ENCODE results near the gene SOX13. TPM values are rescaled to one million over a fixed set of nuclear protein-coding genes. Genes with fewer than 3 reads are reported as not detected.
"Not testable (repeated sequence)": the region's sequence is repeated elsewhere in the genome, so short reads cannot be mapped to it uniquely, and the experiment has no call there.

The SOX13 gene
- total and polyA plus RNA-seq, 3 experiments from 2014 or later: 3.1 to 5.5 (median 3.1) TPM

DNA sequence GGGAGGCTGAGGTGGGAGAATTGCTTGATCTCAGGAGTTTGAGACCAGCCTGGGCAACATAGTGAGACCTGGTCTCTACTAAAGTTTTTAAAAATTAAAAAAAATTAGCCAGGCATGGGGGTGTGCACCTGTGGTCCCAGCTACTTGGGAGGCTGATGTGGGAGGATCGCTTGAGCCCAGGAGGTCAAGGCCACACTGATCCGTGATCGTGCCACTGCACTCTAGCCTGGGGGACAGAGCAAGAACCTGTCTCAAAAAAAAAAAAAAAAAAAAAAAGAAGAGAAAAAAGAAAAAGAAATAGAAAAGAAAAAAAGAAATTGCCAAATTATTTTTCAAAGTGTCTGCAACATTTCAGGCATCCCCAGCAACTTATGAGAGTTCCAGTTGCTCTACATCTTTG, 24.1 kb upstream of the SOX13 start:
- H3K4me3 ChIP-seq (ENCODE audit: low read length); H3K27ac ChIP-seq (ENCODE audit: low read depth, low read length); H3K9me3 Mint-ChIP-seq; POLR2A ChIA-PET; H3K36me3 ChIP-seq (ENCODE audit: insufficient read depth, low read length); H3K4me1 Mint-ChIP-seq; H3K9me3 ChIP-seq (ENCODE audit: low read length); H3K27me3 ChIP-seq (ENCODE audit: insufficient read depth, low read length, poor library complexity, severe bottlenecking); H3K27ac Mint-ChIP-seq; H3K27me3 Mint-ChIP-seq; H3K4me3 Mint-ChIP-seq; DNase-seq; H3K4me1 ChIP-seq (ENCODE audit: insufficient read depth, low read length); H3K36me3 Mint-ChIP-seq: not testable (repeated sequence)
- CTCF ChIA-PET: interaction anchor here (0.7 kb wide), 1 partner anchor 14 kb away, joined by 3 read pairs; no protein-coding TSS in a partner anchor

- DNase-seq: no peak
- H3K4me1 Mint-ChIP-seq: no peaks in the 10 kb centered on the region
- no peak overlapping the region for H3K4me3 Mint-ChIP-seq
- no peaks in the 10 kb centered on the region for H3K4me1 ChIP-seq (ENCODE audit: insufficient read depth, low read length)
- H3K9me3 Mint-ChIP-seq: no peaks in the 10 kb centered on the region
- H3K27ac ChIP-seq (ENCODE audit: low read depth, low read length): no peak overlapping the region
- H3K36me3 Mint-ChIP-seq: no peaks in the 10 kb centered on the region
- ChIA-PET POLR2A (no interaction called here), CTCF (interaction anchor here (0.7 kb wide), 1 partner anchor 77 kb away, joined by 3 read pairs; no protein-coding TSS in a partner anchor)
- no peaks in the 10 kb centered on the region for H3K36me3 ChIP-seq (ENCODE audit: insufficient read depth, low read length)
- no peak overlapping the region for H3K4me3 ChIP-seq (ENCODE audit: low read length)
- H3K27me3 ChIP-seq (ENCODE audit: insufficient read depth, low read length, poor library complexity, severe bottlenecking): no peaks in the 10 kb centered on the region
- peaks cover 8 to 10% of the 10 kb centered on the region in 2 donors for H3K27me3 Mint-ChIP-seq
- H3K9me3 ChIP-seq (ENCODE audit: low read length): no peaks in the 10 kb centered on the region
- H3K27ac Mint-ChIP-seq: no peak overlapping the region
Measured at GRCh38 chr1:204051258-204051657, 21.7 kb upstream of the SOX13 start.

DNA sequence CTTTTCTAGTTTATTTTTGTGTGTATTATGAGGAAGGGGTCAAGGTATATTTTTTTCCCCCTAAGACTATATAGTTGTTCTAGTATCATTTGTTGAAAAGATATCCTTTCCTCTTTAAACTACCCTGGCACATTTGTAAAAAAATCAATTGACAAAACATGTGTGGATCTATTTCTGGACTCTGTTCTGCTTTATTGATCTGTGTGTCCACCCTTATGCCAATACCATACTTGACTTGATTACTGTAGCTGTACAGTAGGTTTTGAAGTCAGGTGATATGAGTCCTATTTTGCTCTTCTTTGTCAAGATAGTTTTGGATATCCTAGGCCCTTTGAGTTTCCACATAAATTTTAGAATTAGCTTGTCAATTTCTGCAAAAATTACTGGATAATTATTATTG, 21.2 kb upstream of the SOX13 start:
- Histone ChIP-seq H3K9me3 (ENCODE audit: low read length) (no peaks in the 10 kb centered on the region), H3K4me3 (ENCODE audit: low read length) (no peak overlapping the region), H3K36me3 (ENCODE audit: insufficient read depth, low read length) (no peaks in the 10 kb centered on the region), H3K27me3 (ENCODE audit: insufficient read depth, low read length, poor library complexity, severe bottlenecking) (no peaks in the 10 kb centered on the region), H3K27ac (ENCODE audit: low read depth, low read length) (no peak overlapping the region), H3K4me1 (ENCODE audit: insufficient read depth, low read length) (no peaks in the 10 kb centered on the region)
- Mint-ChIP-seq H3K9me3 (no peaks in the 10 kb centered on the region), H3K4me3 (no peak overlapping the region), H3K4me1 (no peaks in the 10 kb centered on the region), H3K36me3 (no peaks in the 10 kb centered on the region), H3K27ac (no peak overlapping the region), H3K27me3 (peaks cover 10 to 11% of the 10 kb centered on the region in 2 donors)
- DNase-seq: no peak
- ChIA-PET POLR2A (no interaction called here), CTCF (no interaction called here)

DNA sequence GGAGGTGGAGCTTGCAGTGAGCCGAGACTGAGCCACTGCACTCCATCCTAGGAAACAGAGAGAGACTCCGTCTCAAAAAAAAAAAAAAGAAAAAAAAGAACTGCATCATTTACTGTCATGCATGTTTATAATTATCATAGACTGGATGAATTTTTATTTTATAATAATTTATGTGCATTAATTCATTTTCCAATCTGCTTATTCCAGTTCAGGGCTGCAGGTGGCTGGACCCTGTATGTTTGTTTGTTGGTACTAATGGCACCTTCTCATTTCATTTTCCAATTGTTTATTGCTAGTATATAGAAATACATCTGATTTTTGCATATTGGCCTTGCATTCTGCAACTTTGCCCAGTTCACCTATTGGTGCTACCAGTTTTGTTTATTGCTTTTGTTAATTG, 19.0 kb upstream of the SOX13 start:
- no peak overlapping the region for H3K27ac Mint-ChIP-seq
- peaks cover 10 to 11% of the 10 kb centered on the region in 2 donors for H3K27me3 Mint-ChIP-seq
- H3K4me3 Mint-ChIP-seq: no peak overlapping the region
- H3K9me3 Mint-ChIP-seq: no peaks in the 10 kb centered on the region
- H3K36me3 Mint-ChIP-seq: no peaks in the 10 kb centered on the region
- H3K9me3 ChIP-seq (ENCODE audit: low read length): no peaks in the 10 kb centered on the region
- no peaks in the 10 kb centered on the region for H3K4me1 Mint-ChIP-seq
- H3K4me1 ChIP-seq (ENCODE audit: insufficient read depth, low read length): no peaks in the 10 kb centered on the region
- H3K4me3 ChIP-seq (ENCODE audit: low read length): no peak overlapping the region
- ChIA-PET CTCF (no interaction called here), POLR2A (no interaction called here)
- DNase-seq: no peak
- H3K36me3 ChIP-seq (ENCODE audit: insufficient read depth, low read length): no peaks in the 10 kb centered on the region
- no peak overlapping the region for H3K27ac ChIP-seq (ENCODE audit: low read depth, low read length)
- no peaks in the 10 kb centered on the region for H3K27me3 ChIP-seq (ENCODE audit: insufficient read depth, low read length, poor library complexity, severe bottlenecking)

DNA sequence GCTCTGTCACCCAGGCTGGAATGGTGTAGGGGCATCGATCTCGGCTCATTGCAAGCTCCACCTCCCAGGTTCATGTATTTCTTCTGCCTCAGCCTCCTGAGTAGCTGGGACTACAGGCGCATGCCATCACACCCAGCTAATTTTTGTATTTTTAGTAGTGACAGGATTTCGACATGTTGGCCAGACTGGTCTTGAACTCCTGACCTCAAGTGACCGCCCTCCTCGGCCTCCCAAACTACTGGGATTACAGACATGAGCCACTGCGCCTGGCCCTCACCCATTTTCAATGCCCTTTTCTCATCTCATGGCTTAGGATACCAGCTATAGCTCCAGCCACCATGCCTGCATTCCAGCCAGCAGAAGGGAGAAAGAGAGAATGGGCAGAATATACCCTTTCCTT, 12.9 kb upstream of the SOX13 start:
- Mint-ChIP-seq H3K4me3 (no peak overlapping the region), H3K36me3 (no peaks in the 10 kb centered on the region), H3K9me3 (no peaks in the 10 kb centered on the region), H3K27ac (no peak overlapping the region), H3K4me1 (peaks cover 0 to 6% (median 3%) of the 10 kb centered on the region in 3 donors), H3K27me3 (peaks cover 6 to 11% of the 10 kb centered on the region in 2 donors)
- Histone ChIP-seq H3K27ac (ENCODE audit: low read depth, low read length) (no peak overlapping the region), H3K9me3 (ENCODE audit: low read length) (no peaks in the 10 kb centered on the region), H3K4me3 (ENCODE audit: low read length) (no peak overlapping the region), H3K27me3 (ENCODE audit: insufficient read depth, low read length, poor library complexity, severe bottlenecking) (no peaks in the 10 kb centered on the region), H3K4me1 (ENCODE audit: insufficient read depth, low read length) (peaks cover 1% of the 10 kb centered on the region), H3K36me3 (ENCODE audit: insufficient read depth, low read length) (no peaks in the 10 kb centered on the region)
- DNase-seq: no peak
- POLR2A ChIA-PET: no interaction called here
- CTCF ChIA-PET: interaction anchor here (0.9 kb wide), 1 partner anchor 15 kb away, joined by 3 read pairs; no protein-coding TSS in a partner anchor

- DNase-seq: no peak
- Mint-ChIP-seq H3K4me3 (no peak overlapping the region), H3K27me3 (peaks cover 4 to 5% of the 10 kb centered on the region in 2 donors), H3K9me3 (no peaks in the 10 kb centered on the region), H3K27ac (no peak overlapping the region), H3K36me3 (no peaks in the 10 kb centered on the region), H3K4me1 (peaks cover 8 to 17% (median 14%) of the 10 kb centered on the region in 3 donors)
- H3K27me3 ChIP-seq (ENCODE audit: insufficient read depth, low read length, poor library complexity, severe bottlenecking): no peaks in the 10 kb centered on the region
- H3K36me3 ChIP-seq (ENCODE audit: insufficient read depth, low read length): no peaks in the 10 kb centered on the region
- ChIA-PET POLR2A (no interaction called here), CTCF (interaction anchor here (0.6 kb wide), 1 partner anchor 13 kb away, joined by 3 read pairs; no protein-coding TSS in a partner anchor)
- peaks cover 6% of the 10 kb centered on the region for H3K4me1 ChIP-seq (ENCODE audit: insufficient read depth, low read length)
- H3K27ac ChIP-seq (ENCODE audit: low read depth, low read length): no peak overlapping the region
- H3K9me3 ChIP-seq (ENCODE audit: low read length): no peaks in the 10 kb centered on the region
- H3K4me3 ChIP-seq (ENCODE audit: low read length): no peak overlapping the region
Measured at GRCh38 chr1:204062106-204062505, 10.8 kb upstream of the SOX13 start.

DNA sequence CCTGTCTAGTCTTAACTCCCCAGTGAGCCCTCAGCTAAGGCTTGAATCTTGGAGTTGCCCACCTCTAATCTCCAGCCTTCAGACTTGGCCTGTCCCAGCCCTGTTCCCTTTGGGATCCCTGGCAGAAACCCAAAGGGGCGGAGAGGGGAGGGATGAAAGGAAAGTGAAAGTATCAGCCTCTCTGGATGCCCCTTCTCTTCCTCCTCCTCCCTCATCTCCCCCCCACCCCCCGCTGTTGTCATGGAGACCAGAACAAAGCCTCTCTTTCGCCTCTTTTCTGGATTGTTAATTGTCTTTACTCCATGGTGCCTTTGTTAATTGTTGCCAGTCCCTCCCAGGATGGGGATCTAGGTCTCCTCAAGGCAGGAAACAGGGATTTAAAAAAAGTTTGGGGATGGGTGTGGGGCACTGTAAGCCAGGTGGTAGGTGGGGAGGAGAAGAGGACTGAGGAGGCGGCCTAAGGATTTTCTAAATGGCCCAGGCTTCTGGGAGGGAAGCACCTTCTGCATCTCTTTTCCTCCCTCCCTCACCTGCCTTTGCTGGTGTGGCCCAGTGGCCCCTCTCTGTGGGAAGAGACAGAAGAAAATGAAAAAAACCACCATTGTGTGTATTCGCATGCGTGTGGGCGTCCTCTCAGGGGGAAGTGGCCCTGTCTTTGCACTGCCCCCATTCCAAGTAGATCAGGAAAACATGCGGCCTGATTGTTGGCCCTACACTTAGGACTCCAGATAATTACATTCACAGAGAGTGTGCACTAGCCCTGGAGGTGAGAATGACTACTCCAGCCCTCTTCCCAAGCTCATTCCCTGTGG, 7.5 kb upstream of the SOX13 start:
- Histone ChIP-seq H3K4me1 (ENCODE audit: insufficient read depth, low read length) (peaks cover 6% of the 10 kb centered on the region), H3K36me3 (ENCODE audit: insufficient read depth, low read length) (no peaks in the 10 kb centered on the region), H3K27ac (ENCODE audit: low read depth, low read length) (no peak overlapping the region), H3K4me3 (ENCODE audit: low read length) (no peak overlapping the region), H3K9me3 (ENCODE audit: low read length) (no peaks in the 10 kb centered on the region), H3K27me3 (ENCODE audit: insufficient read depth, low read length, poor library complexity, severe bottlenecking) (no peaks in the 10 kb centered on the region)
- ChIA-PET POLR2A (no interaction called here), CTCF (no interaction called here)
- peaks cover 8 to 17% (median 14%) of the 10 kb centered on the region in 3 donors for H3K4me1 Mint-ChIP-seq
- peak overlapping the region in 3 of 8 donors; percentile 6 to 72 (median 37) for H3K27ac Mint-ChIP-seq
- DNase-seq: no peak
- H3K9me3 Mint-ChIP-seq: peaks cover 0 to 4% (median 0%) of the 10 kb centered on the region in 5 donors
- H3K4me3 Mint-ChIP-seq: peak overlapping the region in 2 of 7 donors; percentile 11 to 13
- H3K27me3 Mint-ChIP-seq: peaks cover 5 to 27% of the 10 kb centered on the region in 2 donors
- H3K36me3 Mint-ChIP-seq: no peaks in the 10 kb centered on the region

DNA sequence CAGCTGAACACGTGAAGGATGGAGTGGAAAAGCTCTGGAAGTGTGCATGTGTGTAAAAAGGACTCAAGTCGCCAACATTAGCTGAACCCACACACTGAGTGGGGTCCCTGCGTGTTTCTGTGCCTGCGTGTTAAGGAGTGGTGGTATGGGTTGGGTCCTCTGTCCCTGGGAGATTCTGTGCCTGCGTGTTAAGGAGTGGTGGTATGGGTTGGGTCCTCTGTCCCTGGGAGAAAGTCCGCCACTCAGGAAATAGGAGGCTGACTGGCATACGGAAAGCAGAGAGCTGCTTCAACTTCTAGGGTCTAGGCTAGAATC, 7.0 kb upstream of the SOX13 start:
- H3K4me3 ChIP-seq (ENCODE audit: low read length): no peak overlapping the region
- no peaks in the 10 kb centered on the region for H3K9me3 ChIP-seq (ENCODE audit: low read length)
- H3K27me3 ChIP-seq (ENCODE audit: insufficient read depth, low read length, poor library complexity, severe bottlenecking): no peaks in the 10 kb centered on the region
- H3K4me1 ChIP-seq (ENCODE audit: insufficient read depth, low read length): peaks cover 6% of the 10 kb centered on the region
- no peak overlapping the region for H3K27ac ChIP-seq (ENCODE audit: low read depth, low read length)
- H3K4me1 Mint-ChIP-seq: peaks cover 8 to 17% (median 14%) of the 10 kb centered on the region in 3 donors
- H3K4me3 Mint-ChIP-seq: peak overlapping the region in 1 of 7 donors; percentile 10
- peaks cover 0 to under 1% (median 0%) of the 10 kb centered on the region in 3 donors for H3K36me3 Mint-ChIP-seq
- no peak for DNase-seq
- no peaks in the 10 kb centered on the region for H3K36me3 ChIP-seq (ENCODE audit: insufficient read depth, low read length)
- CTCF ChIA-PET: no interaction called here
- POLR2A ChIA-PET: no interaction called here
- no peak overlapping the region for H3K27ac Mint-ChIP-seq
- H3K9me3 Mint-ChIP-seq: peaks cover 0 to 4% (median 0%) of the 10 kb centered on the region in 5 donors
- H3K27me3 Mint-ChIP-seq: peaks cover 5 to 29% of the 10 kb centered on the region in 2 donors
